GM18526 (cell line): Measurements from ENCODE around the gene RRAD.

Source experiments
- POLR2A ChIP-seq: IDR thresholded peaks from 3 replicates; pipeline ENCODE4 v1.6.1; 2011; ENCODE audit not compliant: insufficient read length; ENCODE audit errors: extremely low read depth

RRAD gene

DNA sequence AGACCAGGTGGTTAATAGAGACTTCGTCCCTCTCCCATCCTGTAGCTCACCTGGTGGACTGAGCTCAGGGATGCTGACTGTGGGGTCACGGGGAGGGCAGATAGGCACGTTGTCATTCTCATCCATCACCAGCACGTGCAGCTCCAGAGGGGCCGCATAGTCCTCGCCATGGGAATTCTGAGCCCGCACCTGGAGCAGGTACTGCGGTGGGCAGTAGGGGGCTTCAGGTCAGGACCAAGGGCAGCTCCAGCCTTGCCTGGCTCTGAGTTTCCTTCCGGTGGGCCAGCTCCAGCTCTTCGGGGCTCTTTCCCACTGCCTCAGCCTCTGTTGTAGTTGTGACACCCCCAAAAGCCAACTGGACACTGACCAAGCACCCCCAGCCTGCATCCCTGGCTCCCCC, 12.3 kb downstream of the RRAD start:
- TF ChIP-seq POLR2A: no peak

DNA sequence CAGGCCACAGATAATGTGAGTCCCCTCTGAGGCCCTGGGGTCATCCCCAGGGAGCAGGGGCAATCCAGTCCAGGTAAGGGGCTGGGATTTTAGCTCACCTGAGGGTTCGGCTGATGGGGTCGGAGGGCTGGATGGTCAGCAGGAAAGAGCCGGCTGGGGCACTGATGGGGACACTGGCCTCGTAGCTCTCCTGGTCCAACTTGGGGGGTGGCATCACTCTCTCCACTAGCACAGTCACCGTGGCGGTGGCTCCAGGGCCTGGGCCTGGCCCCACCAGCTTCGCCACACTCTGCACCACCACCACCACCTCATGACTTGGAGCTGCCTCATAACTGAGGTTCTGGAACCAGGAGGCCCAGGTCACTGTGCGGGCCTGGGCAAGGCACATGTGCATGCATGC, 13.5 kb downstream of the RRAD start:
- TF ChIP-seq POLR2A: no peak

DNA sequence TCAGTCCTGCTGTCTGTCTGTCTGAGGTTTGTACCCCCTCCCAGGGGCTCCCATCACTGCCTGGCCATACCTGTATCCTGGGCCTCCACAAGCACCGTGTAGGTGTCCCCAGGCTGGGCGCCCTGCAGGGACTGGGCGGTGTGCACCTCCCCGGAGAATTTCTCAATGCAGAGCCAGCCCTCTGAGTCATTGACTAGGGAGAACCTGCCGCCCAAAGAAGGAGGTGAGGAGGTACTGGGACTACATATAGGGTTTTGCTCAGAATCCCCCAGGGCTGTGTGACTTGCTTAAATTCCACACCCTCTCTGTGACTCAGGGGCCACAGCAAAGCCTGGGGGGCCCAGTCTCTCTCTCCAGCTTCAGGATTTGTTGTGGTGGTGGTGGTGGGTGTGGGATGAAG, 14.2 kb downstream of the RRAD start:
- TF ChIP-seq POLR2A: no peak

DNA sequence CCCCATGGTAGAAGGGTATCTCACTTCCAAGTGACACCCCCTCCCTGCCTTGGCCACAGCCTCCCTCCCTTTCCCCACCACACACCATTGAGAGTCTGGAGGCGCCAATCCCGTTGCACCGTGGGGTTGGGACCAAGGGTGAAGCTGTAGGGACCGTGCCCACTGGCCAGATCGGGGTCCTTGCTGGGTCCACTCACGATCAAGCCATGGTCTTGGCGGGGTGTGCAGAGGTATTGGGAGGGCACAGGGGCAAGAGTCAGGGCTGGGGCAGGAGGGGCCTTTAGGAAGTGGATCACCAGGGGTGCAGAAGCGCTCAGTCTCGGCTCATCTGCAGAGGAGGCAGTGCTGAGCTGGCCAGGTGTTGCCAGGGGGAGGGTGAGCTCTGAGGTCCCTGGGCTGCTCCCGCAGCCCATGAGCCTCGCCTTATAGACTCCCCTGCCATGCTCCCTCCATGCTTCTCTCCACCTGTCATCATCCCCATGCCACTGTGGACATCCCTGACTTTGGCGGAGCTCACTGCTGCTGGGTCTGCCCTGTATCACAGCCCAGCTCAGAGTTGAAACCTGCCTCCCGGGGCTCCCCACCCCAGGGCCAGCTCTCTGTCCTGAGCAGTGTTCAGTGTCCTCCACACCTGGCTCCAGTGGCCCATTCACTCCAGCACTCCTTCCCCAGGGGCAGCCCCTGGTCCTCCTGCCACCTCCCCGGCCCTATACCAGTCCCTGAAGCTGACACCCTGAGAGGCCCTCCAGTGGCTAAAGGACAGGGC, 15.0 kb downstream of the RRAD start:
- no peak for TF ChIP-seq POLR2A

DNA sequence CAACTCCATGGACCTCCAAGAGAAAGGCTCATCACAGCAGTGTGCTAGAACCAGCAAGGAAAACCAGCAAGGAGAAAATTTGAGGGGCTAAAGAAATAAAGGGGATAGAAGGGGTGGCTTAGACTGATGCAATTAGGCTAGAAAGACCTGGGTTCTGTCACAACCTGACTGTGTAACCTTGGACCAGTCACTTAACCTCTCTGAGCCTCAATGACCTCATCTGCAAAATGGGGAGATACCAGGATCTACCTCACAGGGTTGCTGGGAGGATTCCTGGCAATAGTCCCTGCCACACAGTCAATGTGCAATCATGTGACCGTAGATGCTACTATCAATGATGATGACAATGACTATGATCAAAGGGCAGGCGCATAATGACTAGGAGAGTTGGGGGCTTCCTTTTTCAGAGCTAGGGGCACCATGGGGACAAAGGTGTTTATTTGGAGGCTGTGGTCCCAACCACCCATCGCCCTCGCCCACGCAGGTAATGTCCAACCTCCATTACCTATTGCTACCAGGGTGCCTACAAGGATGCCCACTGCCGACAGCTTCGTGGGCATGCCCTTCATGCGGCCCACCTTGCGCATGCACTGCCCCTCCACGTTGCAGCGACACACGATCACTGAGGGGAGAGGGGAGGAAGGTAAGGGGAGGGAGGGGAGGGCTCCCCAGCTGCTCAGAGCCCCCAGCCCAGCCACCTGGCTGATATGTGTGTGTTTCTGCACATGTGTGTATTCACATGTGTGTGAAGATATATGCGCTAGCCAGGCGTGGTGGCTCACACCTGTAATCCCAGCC, 16.4 kb downstream of the RRAD start:
- no peak for TF ChIP-seq POLR2A

DNA sequence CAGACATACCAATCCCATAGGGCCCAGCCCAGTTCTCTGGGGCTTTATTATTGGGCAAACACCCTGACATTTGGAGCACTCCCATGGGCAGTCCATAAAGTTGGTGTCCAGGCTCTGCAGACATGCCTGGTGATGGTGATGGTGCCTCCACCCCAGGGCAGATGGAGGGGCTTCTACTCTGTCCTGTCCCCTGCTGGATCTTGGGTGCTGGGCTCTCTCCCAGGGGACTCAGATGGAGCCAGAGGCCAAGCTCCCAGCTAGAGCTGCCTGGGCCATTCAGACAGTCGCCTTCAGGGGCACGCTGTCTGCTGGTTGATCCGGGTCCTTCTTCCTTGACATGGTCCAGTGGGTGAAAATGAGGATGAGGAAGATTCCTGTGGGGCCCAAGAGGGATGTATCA, 17.2 kb downstream of the RRAD start:
- TF ChIP-seq POLR2A: no peak

DNA sequence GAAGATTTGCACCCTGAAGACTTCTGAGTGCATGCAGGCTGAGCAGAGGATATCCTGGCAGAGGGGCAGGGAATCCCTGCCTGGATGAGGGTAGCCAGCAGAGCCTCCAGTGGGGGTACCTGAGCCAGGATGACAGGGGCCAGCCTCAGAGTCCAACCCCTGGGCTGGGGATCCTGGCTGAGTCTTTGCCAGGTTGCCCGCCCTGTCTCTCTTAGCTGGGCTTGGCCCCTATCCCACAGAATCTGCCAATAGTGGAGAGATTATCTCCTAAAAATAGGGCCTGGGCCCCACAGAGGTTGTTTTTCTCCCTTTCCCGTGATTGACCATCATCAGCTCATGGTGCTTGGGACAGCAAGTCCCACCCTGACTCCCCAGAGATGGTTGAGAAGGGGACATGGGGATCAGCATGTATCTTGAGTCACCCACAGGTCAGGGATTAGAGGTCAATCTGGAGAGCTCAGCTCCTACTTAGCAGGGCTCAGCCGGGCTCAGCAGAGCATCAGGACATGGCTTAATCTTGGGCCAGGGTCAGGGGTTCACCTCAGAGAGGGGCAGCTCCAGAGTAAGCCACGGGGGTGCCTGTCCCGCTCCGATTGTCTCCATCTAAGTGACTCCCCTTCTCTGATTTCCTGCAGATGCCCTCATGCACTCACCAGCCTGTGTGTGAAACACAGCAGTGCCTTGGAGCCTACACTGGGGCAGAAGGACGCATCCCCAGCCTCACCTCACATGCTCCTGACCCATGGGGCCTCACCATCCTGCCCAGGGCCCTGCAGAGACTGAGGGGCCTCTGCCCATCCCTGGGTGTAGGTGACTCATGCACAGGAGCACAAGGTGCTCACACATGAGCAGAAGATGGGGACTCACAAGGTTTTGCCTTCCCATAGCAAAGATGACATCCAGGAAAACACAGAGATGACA, 18.2 kb downstream of the RRAD start:
- TF ChIP-seq POLR2A: no peak

DNA sequence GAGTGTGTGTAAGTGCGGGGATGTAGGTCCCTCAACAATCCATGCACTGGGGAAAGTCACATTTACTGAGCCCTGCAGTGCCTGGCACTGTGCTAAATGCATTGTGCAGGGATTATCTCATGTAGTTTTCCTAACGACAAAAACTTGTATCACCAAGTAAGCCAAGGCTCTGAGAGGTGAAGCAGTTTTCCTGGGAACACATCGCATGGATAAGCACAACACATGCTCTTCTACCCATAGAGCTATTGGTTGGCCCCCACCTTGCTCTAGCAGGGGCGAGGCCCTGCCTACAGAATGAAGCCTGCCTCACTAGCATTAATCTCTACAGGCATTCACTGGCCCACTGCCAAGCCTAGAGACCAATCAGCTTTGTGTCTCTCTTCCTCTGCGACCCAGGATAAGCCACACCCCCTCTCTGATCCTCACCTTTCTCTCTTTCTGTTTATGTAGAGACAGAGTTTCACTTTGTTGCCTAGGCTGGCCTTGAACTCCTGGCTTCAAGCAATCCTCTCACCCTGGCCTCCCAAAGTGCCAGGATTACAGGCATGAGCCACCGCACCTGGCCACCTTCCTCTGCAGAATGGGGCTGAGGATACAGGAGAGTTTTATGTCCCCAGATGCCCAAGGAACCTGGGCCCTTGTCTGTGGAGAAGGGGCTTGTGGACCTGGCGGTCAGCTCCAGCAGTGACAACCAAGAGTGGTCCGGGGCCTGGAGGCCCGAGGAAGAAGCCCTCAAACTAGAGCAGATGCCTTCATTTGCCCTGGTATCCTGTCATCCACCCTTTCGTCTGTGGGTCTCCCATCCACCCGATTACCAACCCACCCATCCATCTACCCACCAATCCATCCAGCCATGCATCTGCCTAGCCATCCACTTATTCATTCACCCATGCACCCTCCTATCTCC, 19.4 kb downstream of the RRAD start:
- no peak for TF ChIP-seq POLR2A

DNA sequence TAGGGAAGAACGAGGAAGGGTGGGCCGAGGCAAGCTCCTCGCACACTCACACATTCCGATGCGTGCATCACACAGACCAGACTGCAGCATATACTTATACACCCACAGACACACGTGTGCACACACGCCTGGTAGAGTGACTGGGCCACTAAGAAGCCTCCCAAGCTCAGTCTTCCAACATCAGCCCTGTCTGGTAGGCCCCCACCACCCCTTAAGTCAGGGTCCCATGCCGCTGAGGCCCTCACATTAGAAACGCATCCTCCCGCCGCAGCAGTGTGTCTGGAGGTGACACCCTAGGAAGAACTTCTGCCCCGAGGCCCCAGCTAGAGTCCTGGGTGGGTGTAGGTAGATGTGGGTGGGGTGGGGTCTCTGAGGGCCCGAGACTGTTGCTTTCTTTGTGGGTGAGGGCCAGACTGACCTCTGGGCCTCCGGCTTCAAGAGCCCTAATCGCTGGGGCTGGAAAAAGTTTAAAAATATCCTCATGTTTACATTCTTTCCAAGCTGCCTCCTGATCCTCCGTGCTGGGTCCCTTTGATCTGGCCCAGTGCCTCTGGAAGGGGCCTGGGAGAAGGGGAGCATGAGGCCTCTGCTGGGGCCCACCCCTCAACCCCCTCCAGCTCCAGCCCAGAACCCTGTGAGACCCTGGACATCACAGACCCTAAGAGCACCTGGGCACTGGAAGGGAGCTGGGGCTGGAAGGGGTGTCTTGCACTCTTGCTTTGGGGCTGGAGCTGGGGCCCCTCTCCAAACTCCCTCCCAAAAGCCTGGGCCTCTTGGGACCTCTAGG, 20.3 kb downstream of the RRAD start:
- no peak for TF ChIP-seq POLR2A

DNA sequence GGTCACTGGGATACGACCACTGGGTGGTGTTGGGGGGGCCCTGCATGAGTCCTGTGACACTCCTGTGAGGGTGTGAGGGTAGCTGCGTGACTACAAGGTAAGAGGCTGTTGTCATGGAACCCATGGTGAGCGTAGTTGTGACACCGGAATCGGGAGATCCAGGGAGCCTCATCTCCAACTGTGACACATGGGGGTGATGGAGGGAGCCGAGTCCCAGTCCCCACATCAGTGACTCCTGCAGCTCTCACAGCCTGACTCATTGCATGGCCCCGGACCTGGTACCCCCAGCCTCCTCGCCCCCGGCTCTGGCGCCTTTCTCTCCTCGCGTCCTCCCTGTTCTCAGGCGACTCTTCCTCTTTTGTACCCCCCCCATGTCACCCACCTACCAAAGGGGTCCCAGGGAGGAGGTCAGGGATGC, 20.9 kb downstream of the RRAD start:
- no peak for TF ChIP-seq POLR2A

DNA sequence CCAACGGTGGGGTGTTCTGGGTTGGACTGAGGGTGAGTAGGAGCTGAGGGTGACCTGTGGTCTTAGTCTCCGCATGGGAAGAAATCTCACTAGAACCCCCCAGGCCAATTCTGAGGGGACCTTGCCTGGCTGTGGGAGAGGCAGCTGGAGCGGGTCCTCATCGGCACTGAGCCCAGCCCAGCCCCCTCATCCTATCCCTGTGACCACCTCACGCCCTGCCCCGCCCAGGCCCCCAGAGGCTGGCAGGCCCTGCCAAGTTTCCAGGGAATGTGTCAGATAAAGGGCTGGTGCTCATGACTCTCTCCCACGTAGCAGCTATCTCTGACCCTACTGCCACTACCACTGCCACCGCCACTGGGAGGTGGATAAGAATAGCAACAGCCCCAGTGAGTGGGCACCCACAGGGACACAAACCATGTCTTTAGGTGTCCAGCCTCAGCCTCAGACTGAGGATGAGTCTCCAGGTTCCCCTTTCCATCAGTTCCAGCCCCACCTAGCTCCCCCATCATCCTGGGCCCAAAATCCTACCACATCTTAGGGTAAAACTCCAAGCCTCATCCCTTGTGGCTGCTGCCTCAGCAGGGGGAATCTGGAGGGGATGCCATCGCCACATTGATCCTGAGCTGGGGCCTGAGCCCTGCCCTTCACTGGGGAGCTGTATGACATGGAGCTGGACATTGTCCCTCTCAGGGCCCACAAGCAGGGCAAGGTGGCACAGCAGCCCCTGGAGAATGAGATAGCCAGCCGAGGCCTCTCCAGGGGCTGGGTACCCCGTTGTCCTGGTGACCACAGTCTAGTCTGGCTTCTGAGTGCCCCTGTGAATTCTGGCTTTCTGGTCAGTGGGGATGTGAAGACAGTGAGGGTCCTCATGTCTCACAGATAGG, 21.5 kb downstream of the RRAD start:
- TF ChIP-seq POLR2A: no peak

DNA sequence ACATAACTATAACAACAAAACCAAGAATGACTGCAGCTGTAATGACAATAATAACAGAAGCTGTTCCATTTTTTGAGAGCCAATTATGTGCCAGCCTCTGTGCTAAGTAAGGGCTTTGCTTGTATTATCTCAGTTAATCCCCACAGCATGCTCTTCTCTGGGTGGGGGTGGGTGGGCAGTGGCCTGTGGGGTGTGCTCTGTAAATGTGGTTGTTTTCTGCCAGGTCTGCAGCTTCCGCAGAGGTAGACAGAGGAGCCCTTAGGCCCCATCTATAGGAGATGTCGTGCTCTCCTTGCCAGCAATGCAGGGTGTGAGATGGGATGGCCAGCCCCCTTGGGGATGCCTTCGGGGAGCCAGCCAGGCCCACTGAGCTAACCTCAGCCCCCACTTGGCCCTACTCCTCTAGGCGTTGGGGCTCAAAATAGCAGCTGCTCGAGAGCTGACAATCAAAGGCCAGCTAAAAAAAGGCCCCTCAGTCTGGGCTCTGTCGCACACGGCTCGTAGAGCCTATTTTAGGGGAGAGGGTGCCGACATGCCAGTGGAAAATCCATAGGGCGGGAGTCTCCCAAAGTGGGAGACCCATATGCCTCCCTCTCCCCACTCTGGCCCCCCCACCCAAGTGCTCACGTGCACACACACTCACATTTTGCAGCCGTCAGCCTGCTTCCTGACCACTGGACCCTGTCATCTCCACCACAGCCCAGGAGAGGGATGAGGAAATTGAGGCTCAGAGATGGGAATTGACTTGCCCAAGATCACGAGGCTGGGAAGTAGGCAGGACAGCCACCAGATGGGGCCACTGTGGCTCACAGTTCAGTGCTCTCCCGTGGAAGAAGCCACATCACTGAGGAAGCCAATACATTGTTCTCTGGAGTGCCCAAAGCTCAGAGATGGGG, 22.4 kb downstream of the RRAD start:
- no peak for TF ChIP-seq POLR2A

DNA sequence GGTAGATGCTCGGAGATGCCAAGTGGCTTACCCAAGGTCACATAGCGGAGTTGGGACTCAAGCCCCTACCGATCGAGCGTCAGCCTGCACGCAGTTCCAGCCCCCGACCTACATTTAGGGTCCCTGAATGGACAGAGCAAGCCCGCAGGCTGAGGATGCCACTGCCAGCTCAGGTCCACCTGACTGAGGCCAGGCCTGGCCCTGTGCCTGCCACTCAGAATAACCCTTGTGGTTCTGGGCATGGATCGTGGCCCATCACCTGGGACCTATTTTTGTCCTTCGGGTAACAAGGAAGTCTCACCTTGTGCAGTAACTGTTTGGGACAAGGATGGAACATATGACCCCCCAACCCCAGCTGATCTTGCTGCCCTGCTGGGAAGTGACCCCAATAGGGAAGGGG, 23.7 kb downstream of the RRAD start:
- no peak for TF ChIP-seq POLR2A
